HG02588 (cell line): ENCODE results near the gene C6orf89.
A peak's percentile ranks its signal among the peaks of the same experiment; 100 is the strongest.

ENCODE experiments used
- ATAC-seq: cut with Tn5 transposase; IDR thresholded peaks from one replicate; pipeline ENCODE4 v1.9.1; 2021; ENCODE audit warnings: mild to moderate bottlenecking, moderate library complexity; ENCODE audit not compliant: unreplicated experiment

Gene C6orf89, protein sequence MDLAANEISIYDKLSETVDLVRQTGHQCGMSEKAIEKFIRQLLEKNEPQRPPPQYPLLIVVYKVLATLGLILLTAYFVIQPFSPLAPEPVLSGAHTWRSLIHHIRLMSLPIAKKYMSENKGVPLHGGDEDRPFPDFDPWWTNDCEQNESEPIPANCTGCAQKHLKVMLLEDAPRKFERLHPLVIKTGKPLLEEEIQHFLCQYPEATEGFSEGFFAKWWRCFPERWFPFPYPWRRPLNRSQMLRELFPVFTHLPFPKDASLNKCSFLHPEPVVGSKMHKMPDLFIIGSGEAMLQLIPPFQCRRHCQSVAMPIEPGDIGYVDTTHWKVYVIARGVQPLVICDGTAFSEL

DNA sequence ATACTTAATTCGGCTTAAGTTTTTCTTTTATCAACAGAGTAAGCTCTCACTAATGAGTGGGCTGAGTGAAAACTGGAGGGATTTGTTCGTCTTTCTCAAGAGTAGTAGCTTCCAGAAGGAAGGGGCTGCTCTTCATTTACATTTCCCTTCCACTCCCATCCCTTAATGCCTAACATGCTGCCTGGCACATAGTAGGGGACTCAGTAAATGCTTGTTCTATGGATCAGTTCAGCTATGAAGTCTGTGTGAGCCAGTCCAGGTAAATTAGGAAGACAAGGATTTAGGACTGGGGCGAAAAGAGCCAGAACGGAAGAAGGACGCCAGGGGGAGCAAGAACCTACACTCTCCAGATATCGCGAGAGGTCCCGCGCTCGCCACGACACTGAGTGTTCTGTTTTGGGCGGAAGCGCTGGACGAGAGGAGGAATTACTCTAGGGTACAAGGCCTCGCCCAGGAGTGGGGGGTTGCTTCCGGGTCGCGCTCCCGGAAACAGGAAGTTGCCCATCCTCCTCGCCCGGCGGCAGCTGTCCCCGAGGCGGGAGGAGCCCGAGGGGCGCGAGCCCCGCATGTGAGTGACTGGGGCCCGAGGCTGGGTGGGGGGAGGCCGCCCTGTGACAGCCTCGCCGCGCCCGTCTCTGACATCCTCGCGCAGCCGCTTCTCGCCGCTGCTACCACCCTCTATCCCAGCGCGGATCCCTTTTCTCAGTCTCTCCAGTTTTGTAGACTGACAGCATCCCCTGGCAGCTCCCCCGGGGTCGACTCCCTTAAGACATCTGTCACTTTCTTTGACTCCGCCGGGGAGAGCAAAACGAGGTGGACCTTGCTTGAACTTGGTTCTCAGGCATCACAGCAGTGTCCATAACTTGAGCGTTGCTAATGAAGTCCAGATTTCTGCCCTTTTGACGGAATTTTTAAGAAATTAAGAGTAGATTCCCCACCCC, at the start of gene C6orf89:
TSS of gene C6orf89 (plus strand) at position 492 of the 941 bp plus-strand sequence. CDS start 13,493 bp downstream, outside the sequence.
- peak; percentile 97 for ATAC-seq

DNA sequence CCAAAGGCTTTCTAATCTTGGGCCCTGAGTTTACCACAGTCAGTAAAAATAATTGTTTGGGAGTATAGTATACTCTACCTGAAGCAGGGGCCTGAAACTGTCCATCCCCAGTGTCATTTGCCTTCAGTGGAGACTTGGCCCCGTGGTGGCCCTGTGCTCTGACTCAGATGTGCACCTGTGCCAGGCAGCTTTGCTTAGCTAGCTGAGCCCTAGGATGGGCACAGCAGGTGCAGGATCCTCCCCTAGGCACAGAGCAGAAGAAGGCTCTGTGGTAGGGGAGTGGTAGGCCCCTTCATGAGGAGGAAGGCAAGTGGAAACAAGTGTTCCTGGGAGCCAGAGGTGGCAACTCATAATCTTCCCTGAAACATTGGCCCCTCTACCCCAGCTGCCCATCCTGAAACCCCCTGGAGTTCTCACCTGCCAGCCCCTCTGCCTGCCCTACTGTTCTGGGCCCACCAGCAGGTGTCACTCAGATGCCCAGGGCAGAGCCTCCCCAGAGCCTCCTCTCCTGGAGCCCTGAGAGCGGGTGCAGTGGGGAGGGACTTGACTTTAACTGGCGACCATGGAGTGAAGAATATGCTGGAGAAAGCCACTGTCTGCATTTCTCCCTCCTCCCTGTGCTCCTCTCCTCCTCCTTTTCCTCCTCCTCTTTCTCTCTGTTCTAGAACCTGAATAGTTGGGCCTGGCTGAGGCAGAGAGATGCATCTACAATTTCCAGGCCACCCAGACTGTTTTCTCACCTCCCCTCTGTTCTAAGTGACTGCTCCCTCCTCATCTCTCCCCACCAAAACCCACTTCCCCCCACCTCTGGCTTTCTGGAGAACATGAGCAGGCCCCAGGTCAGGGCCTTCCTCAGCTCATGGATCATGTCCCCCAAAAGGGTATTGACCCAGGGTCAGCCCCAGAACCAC, 49.4 kb upstream of the C6orf89 start:
- ATAC-seq: no peak

DNA sequence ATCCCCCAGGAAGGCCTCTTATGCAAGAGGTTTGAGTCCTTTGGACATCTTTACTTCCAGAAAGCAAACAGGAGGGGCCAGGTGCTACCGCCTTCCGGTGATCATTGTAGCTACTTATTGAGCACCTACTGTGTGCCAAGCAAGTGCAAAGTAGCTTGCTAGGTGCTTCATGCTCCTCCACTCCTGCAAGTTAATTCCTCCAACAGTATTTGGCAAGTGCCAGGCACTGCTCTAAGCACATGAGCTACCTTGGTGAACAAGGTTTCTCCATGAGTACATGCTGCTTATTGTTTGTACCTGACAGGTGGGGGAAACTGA, 48.8 kb upstream of the C6orf89 start:
- no peak for ATAC-seq

DNA sequence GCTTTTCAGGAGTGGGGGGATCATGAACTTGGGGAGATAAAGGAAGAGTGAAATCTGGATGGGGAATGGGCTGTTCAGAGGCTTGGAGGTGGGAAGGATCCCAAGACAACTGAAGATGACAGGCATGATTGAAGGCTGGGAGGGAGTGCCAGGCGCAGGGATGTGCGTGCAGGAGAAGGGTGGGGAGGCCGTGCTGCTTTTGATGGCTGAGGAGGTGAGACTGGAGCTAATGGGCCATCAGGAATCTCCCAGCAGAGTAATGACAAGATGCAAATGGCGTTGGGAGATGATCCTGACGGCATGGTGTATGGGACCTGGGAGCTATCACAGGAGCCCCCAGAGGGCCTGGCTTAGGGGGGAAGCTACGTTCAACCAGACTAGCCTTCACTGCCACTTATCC, 48.1 kb upstream of the C6orf89 start:
- no peak for ATAC-seq

DNA sequence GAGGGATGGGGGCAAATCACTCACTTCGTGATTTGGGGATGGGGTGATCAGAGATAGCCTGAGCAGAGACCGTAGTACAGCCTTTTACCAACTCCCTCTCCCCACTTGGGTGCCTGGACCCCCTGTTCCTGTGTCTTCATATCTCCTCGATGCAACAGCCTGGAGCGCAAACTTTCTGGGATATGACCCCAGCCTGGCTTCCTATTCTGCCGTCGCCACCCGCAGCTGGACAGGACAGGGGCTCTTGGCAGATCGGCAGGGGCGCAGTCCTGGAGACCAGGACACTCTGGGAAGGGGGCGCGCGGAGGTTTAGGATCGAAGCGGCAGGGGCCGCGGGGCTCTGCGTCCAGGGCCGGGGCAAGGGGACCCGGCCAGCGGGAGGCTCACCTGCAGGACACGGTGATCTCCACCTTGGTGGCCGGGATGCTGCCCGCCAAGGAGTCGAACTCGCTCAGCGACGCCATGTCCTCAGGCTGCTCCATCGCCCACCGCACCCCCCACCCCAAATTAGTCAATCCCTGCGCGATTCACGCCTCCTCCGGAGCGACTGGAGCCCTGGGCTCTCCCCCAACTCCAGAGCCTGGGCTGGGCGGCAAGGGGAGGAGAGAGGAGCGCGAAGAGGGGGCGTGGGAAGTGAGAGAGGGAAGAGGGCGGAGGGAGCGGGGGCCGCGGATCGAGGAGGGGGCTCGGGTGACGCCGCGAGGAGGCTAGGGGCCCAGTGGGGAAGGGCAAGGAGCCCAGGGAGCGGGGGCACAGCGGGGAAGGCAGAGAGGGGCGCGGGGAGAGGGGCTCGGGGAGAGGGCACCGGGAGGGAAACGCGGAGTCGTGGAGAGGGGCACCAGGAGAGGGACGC, 46.6 kb upstream of the C6orf89 start, which contains the start of gene CPNE5:
TSS of gene CPNE5 (minus strand) at position 549 of the 853 bp plus-strand sequence. CDS start at position 482, 67 bp downstream.
- no peak for ATAC-seq

DNA sequence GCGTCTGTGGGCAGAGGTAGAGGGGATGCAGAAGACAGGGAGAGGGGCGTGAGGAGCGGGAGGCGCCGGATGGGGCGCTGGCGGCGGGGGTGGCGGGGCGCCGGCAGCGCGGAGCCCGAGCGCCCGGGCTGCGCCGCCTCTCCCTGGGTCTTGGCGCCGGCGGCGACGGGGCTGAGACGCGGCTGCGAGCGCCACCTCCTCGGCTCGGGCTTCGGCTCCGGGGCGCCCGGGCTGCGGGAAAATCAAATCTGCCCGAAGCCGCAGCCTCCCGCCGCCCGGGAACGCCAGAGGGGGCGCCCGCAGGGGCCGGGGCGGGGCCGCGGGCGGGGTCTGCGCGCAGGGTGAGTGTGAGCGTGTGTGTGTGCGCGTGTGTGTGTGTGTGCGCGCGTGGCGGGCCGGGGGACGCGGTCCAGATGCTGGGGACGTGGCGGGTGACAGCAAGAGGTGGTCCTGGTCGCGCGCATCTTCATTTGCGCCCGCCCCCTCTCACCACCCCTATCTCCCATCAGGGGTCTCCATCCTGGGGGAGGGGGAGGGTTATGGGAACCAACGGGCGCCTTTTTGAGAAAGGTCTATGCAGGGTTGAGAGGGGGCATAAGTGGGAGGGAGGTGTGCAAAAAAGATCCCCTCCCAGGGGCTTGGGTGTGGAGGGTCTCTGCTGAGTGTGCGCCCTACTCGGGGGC, 45.9 kb upstream of the C6orf89 start:
- ATAC-seq: no peak

DNA sequence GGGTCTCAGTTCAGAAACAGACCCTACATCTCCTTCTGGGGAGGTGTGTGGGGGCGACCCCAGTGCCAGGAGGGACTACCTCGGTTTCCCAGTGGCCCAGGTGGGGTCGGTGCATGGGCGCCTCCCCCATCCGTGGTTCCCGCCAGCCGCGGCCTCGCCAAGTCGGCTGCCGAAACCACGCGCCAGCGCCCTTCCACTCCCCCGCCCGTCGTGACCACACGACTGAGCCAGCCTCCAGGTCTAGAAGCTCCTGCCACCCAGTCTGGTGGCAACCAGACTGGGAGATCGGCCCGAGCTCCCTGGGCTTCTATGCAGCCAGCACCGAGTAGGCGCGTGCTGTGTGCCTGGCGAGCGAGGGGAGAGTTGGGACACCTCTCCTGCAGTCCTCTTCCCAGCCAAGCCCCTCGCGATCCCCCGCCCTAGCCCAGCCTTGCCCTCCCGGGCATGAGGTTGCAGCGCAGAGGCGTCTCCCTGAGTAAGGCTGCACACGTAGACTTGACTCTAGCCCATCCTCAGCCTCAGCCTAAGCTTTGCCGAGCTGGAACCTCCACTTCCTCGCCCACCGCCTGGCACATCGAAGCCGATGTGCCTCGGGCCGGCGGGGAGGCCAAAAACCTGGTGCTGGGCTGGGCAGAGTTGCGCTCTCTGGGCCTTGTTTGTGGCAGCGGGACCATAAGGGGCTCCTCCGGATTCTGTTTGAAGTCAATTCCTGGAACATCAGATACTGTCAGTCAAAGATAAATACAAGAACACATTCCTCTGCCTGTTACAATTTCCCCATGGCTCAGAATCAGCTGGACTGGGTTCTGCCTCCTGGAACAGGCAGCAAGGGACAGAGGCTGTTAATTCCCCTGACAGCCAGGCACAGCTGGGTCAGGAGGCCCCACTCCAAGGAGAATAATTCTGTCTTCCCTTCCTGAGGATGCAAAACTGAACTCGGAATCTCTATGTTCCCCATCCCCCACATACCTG, 45.0 kb upstream of the C6orf89 start:
- no peak for ATAC-seq

DNA sequence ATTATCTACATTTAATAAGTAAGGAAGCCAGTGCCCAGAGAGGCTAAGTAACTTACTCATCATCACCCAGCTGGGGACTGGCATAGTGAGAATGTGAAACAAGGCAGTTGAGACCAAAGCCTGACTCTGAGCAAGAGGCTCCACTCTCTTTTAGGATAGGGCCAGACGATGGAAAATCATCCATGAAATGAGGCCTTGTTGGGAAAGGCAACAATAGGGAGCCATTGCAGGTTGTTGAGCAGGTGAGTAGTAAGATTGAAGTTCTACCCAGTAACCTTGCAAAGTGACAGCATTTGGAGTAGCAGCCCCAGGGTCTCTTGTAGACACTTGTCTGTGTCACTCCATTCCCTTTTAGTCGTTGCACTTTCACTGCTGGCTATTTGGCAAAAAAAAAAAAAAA, 44.0 kb upstream of the C6orf89 start:
- ATAC-seq: no peak

DNA sequence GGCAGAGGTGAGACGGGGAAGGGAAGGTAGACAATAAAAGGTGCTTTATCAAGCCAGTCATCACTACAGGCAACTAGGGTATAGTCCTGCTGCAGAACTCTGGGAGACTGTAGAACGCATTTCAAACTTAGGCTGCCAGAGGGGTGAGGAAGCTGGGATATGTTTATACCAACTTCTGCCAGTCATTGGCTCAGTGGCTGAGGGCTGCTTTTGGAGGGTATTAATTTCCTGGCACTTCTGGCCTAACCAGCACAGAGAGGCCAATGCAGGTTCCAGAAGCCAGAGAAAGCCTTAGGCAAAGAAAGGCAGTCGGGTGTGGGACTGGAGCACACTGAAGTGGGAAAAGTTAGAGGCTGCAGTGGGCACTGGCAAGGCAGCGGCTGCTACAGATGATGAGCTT, 42.6 kb upstream of the C6orf89 start:
- ATAC-seq: no peak

DNA sequence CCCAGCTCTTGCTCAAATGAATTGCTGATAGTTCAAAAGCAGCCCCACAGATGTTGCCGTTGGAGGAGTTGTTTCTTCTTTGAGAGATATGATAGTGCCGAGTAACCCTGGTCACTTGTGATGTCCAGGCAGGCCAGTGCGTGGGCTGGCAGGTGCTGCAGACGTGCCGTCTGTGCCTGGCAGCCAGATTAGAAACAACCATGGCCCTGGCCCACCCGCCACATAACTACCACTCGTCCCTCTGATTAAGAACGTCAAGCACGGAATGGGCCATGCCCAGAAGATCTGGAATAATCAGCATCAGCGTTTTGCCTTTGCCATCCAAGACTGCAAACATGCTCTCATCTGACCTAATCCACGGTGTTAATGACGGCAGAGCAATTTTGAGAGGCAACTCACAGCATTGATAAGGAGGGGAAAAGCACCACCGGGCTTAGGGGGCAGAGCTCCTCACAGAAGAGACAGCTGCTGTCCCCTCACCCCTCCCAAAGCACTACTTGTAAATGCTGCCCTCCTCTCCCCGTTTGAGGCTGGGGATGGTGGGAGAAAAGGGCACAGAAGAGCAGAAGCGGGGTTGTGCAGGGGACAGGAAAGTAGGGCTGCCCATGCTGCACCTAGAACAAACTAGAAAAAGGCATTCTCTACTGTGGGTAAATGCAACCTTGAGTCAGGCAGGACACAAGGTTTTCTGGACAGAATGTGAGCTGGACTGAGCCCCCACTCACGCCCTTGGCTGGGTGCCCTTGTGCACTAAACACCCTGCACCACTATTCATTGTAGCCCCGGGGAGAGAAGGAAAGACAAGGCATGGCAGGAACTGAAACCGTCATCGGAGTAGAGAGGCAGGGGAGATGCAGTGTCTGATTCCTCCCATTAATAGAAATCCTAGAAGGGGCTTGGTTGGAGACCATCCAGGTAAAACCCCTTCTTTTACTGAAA, 41.3 kb upstream of the C6orf89 start:
- no peak for ATAC-seq

DNA sequence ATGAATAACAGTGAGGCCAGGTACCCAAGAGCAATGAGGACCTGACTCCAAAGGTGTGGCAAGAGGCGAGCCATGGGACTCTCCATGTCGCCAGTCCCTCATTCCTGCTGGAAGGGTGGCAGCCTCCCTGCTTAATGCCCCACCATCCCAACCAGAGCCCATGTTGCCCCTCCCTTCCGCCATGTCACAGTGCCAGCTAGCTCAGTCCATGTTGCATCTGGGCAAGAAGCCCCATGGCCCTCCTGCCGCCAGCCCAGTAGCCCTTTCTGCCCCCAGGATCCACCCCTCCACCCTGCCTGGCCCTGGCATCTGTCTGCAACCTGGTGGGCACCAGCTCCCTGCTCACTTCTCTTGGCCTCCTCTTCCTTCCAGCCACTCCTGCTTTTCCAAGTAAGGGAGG, 40.5 kb upstream of the C6orf89 start:
- ATAC-seq: no peak

DNA sequence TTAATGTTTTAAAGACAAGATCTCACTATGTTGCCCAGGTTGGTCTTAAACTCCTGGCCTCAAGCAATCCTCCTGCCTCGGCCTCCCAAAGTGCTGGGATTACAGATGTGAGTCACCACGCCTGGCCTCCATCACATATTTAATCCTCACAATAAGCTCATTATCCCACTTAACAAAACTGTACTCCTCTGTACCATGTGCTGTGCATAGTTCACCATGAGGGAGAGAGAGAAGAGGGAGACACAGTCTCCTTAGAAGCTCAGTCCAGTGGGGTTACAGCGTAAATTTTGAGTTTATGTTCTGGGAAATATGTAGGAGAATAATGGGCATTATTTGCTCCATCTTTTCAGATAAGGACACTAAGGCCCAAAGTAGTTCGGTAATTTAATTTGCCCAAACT, 38.6 kb upstream of the C6orf89 start:
- ATAC-seq: no peak

DNA sequence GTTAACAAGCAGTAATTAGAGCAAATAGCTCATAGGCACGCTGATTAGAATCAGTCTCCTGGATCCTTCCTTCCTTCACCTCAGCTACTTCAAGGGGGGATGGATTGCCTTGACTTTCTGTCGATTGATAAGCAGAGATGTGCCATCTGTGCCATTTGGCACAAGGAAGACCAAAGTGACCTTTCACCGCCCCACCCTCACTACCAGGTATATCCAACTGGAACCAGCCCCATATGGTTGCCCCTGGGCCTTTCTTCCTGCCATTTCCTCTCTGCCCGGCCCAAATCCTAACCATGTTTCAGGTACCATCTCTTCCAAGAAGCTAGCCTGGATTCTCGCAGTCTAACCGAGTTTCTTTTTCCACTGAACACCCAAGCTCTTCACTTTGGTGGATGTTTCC, 37.8 kb upstream of the C6orf89 start:
- ATAC-seq: no peak

DNA sequence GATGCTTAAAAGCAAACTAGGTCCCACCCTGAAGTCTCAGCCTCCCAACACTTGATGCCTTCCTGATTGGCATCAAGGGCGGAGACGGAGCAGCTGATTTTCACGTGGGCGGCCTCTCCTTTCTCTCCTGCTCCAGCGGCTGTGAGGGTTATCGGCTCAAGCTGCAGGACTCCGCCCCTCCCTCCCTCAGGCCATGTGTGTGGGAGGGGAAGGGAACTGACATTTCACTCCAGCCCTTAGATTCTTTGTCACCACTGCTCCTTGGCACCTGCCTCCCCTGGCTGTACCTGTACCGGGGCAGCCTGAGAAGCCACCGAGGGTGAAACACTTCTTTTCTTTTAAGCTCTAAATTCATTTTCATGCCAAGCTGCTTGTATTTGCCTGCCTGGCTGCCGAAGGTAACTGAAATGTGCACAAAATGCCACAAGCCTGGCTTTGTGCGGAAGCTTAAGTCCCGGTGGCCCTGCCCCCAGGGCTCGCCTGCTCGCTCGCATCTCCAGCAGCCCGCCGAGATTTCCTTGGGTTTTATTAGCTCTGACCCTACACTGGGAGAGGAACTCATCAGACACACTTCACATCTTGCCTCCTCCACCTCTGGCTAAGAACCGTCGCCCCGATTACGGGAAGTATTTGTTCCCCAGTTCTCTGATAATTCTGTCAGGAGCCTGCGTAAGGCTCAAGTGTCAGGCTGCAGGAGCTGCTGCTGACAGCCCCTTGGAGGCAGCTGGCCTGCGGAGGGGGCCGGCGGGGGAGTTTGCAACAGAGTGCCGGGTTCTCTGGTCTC, 36.9 kb upstream of the C6orf89 start:
- no peak for ATAC-seq

DNA sequence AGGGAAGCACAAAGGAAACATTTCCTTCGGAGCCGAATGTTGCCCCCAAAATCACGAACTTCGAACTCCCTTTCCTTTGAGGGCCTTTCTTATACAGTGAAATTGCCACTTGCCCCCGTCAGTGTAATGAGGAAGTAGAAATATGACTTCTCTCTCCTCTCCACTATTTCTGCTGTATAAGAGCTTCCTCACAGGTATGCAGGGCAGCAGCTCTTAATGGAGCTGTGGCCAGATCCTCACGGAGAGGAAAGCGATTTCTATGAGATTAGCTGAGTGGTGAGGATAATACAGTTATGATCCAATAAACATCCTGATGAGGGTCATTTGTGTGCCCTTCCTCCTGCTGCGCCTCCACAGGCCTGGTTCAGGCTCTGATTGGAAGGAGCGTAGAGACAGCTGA, 35.7 kb upstream of the C6orf89 start:
- no peak for ATAC-seq

DNA sequence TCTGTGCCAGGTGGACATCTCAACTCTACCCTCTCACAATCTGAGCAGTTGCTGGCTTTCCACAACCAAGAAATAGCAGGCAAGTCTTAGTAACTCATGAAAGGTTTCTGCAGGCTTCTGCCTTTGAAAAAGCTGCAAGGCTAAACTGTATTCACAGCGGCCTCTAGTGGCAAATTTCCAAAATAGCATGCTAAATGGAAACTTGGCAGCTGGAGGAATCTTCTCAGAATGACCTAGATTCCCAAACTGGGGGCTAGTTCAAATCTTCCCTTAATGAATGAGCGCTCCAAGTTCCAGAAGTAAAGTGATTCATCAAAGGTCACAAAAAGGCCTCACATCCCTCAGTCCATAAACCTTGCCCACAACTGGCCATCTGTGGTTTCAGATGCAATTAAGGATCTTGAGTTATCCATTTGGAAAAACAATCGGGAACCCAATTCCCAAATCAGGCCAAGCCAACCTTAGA, 34.6 kb upstream of the C6orf89 start:
- ATAC-seq: no peak
